Measurements from ENCODE around the gene CCDC106. TPM values are rescaled to one million over a fixed set of nuclear protein-coding genes. Genes with fewer than 3 reads are reported as not detected.

Gene CCDC106
- total RNA-seq, 1 donor from 2014 or later: 12.2 TPM

- Histone ChIP-seq H3K9me3 (ENCODE audit: insufficient read depth, low read depth, low read length) (no peaks in the 10 kb centered on the region), H3K4me2 (ENCODE audit: low read length) (no peak overlapping the region), H3K36me3 (ENCODE audit: insufficient read depth, low read length) (peaks cover 4% of the 10 kb centered on the region), H3K27ac (ENCODE audit: low read depth, low read length) (peak overlapping the region; percentile 6), H3K79me2 (ENCODE audit: insufficient read depth, low read length) (peaks cover 95% of the 10 kb centered on the region), H3K9ac (ENCODE audit: low read length) (no peak overlapping the region), H4K20me1 (ENCODE audit: insufficient read depth, low read length) (peaks cover 93% of the 10 kb centered on the region), H3K4me1 (ENCODE audit: insufficient read depth, low read length) (peaks cover 19% of the 10 kb centered on the region), H2AFZ (ENCODE audit: low read depth, low read length) (no peak overlapping the region), H3K27me3 (ENCODE audit: insufficient read depth, low read length) (no peaks in the 10 kb centered on the region), H3K4me3 (ENCODE audit: insufficient read depth, low read depth, low read length) (no peak overlapping the region)
- no peak for FAIRE-seq
- H3K27ac Mint-ChIP-seq (ENCODE audit: unreplicated experiment): no peak overlapping the region
- peak; percentile 22 for DNase-seq (ENCODE audit: low read depth)
- H3K4me1 Mint-ChIP-seq (ENCODE audit: low read depth, unreplicated experiment): peaks cover 33% of the 10 kb centered on the region
- peaks cover 19% of the 10 kb centered on the region for H3K36me3 Mint-ChIP-seq (ENCODE audit: low read depth, unreplicated experiment)
- H3K4me3 Mint-ChIP-seq (ENCODE audit: unreplicated experiment): no peak overlapping the region
- H3K9me3 Mint-ChIP-seq (ENCODE audit: unreplicated experiment): no peaks in the 10 kb centered on the region
- no peak for TF ChIP-seq CTCF (IDR thresholded peaks at IDR 0.05; ENCODE audit: insufficient read depth, low read depth, low read length)
- TF ChIP-seq EZH2 (IDR thresholded peaks at IDR 0.05; ENCODE audit: insufficient read depth, low read length): no peak
- H3K27me3 Mint-ChIP-seq (ENCODE audit: low read depth, unreplicated experiment): no peaks in the 10 kb centered on the region
Measured at GRCh38 chr19:55681131-55682092, 33.4 kb downstream of the CCDC106 start.

GRCh38 chr19:55683449-55684261, 35.6 kb downstream of the CCDC106 start:
- DNase-seq (ENCODE audit: low read depth): no peak
- H3K4me3 Mint-ChIP-seq (ENCODE audit: unreplicated experiment): no peak overlapping the region
- Histone ChIP-seq H3K36me3 (ENCODE audit: insufficient read depth, low read length) (peaks cover 4% of the 10 kb centered on the region), H4K20me1 (ENCODE audit: insufficient read depth, low read length) (peaks cover 93% of the 10 kb centered on the region), H3K9ac (ENCODE audit: low read length) (no peak overlapping the region), H3K4me1 (ENCODE audit: insufficient read depth, low read length) (peaks cover 12% of the 10 kb centered on the region), H3K4me3 (ENCODE audit: insufficient read depth, low read depth, low read length) (no peak overlapping the region), H3K27ac (ENCODE audit: low read depth, low read length) (no peak overlapping the region), H3K9me3 (ENCODE audit: insufficient read depth, low read depth, low read length) (no peaks in the 10 kb centered on the region), H2AFZ (ENCODE audit: low read depth, low read length) (no peak overlapping the region), H3K79me2 (ENCODE audit: insufficient read depth, low read length) (peaks cover 94% of the 10 kb centered on the region), H3K4me2 (ENCODE audit: low read length) (no peak overlapping the region), H3K27me3 (ENCODE audit: insufficient read depth, low read length) (no peaks in the 10 kb centered on the region)
- H3K36me3 Mint-ChIP-seq (ENCODE audit: low read depth, unreplicated experiment): peaks cover 14% of the 10 kb centered on the region
- peaks cover 24% of the 10 kb centered on the region for H3K4me1 Mint-ChIP-seq (ENCODE audit: low read depth, unreplicated experiment)
- H3K27me3 Mint-ChIP-seq (ENCODE audit: low read depth, unreplicated experiment): no peaks in the 10 kb centered on the region
- no peak for FAIRE-seq
- no peaks in the 10 kb centered on the region for H3K9me3 Mint-ChIP-seq (ENCODE audit: unreplicated experiment)
- peak overlapping the region; percentile 41 for H3K27ac Mint-ChIP-seq (ENCODE audit: unreplicated experiment)
- TF ChIP-seq EZH2 (IDR thresholded peaks at IDR 0.05; ENCODE audit: insufficient read depth, low read length) (no peak), CTCF (IDR thresholded peaks at IDR 0.05; ENCODE audit: insufficient read depth, low read depth, low read length) (no peak)
